NCI-H1105 (cell line): Measurements from ENCODE around the gene CLCN7.
"Not testable (repeated sequence)": the region's sequence is repeated elsewhere in the genome, so short reads cannot be mapped to it uniquely, and the experiment has no call there.

Experiments used
- DNase-seq: peaks from one replicate; lab custom pipeline; 2025; lab: John Stamatoyannopoulos, UW

Gene CLCN7

DNA sequence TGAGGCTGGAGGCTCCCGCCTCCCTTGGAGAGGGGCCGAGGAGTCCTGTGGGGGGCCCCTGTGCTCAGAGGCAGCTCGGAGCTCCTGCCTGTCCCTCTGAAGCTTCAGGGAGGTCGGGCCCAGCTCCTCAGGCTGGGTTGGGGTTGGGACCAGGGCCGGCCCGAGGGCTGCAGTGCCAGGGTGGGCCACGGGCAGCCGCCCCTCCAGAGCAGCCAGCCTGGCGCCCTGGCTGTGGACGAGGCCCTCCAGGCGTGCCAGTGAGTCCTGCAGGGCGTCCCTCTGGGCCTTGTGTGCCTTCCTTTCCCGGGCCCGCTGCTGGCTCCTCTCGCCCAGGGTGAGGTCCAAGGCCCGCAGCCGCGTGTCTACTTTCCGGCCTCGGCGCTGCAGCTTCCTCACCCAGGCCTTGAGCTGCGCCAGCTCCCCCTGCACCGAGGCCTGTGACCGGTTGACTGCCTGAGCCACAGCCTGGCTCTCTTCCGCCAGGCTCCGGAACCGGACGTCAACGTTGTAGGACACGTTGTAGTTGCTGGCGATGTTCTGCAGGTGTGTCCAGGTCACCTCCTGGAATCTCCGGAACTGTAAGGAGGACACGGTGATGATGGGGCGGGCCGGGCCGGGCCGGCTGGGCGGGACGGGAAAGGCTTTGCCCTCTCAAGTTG lies 12.7 kb upstream of the CLCN7 start:
- DNase-seq, result no peak

DNA sequence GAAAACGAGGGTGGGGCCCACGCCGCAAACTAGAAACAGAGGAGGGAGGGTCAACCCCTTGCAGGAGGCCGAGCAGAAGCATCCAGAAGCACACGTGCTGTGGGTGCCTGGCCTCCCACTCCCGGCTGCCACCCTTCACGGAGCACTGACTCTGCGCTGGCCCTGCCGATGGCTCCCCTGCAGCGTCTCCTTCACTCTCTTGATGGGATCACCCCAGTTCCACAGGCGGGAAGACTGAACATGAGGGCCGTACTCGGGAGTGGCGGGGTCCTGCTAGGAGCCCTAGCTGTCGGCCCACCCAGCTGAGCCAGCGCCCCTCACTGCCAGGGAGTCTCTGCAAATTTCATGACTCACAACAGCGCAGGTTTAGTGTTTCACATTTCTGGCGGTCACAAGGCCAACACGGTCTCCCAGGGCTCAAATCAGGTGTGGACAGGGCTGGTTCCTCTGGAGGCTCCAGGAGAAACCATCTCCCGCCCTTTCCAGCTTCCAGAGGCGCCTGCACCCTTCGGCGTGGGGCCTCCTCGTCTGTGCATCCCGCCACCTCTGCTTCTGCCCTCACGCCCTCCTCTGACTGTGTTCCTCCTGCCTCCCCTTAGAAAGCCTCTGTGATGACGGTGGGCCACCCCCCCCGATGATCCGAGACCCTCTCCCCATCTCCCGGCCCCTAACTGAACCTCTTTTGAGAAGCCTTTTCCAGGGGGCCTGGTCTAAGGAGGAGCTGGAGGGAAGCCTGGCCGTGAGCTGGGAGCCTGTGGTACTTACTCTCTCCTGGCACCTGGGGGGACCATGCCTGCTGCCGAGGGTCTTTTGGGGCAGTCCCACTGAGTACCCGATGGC lies 11.9 kb upstream of the CLCN7 start:
- DNase-seq, result no peak

DNA sequence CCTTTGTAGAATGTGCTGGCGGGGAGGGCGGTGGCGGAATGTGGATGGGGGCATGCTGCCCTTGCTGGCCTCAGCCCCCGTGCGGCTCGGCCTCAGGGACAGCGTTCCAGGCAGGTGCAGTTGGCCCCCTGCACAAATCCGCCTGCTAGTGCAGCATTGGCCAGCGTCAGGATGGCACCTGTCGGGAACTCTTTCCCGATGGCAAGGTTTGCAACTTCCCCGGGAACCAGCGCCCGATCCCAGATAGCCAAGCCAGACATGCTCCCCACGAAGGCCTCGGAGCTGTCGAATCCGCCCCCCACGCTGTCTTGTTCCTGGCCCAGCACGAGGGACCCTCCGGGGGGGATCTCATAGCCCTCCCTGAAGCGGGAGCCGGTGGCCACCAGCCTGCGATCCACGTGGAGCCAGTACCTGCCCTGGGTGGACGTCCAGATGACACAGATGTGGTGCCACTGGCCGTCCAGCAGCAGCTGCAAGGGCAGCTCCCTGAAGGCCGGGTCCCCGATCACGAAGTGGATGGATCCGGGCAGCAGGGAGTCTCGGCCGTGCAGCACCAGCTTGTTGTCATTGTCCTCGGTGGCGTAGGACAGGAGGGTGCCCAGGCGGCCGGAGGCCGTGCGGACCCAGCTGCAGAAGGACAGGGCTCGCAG lies 11.1 kb upstream of the CLCN7 start:
- no peak for DNase-seq

DNA sequence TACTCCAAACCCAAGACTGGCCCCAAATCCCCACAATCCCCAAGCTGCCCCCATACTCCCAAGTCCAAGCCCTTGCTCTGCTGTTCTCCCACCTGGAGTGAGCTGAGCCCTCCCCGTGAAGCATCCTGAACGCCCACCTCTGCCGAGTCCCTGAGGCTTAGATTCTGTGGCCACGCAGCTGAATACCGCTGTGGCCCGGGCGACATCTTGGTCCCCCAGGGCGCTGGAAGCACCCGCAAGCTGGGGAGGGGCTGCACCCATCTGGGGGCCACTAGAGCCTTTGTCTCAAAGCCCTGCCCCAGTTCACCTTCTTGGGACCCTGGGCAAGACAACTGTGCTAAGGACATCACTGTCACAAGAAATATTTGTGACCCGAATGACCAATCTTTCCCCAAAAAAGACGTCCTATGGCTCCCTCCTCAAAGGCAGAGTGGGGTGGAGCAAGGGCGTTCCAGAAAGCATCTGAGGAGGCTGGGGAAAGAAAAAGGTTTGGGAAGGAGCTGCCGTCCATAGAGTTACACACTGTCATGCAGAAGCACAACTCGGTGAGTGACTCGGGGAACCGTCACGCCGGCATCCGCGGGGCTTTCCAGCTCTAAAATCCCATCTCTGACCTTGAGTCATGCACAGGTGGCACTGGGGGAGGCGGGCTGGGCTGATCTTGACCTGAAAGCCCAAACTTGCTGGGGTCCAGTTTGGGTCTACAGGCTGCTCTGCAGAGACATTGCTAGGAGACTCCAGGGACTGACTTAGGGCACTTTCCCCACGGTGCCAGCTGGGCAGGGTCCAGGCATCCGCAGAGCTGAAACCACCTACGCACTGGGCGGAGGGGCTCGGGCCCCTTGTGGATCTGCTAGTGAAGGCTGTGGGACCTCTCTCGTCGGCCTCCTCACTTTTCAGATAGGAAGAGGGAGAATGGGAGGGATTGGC lies 7.3 kb upstream of the CLCN7 start:
- DNase-seq, result no peak

DNA sequence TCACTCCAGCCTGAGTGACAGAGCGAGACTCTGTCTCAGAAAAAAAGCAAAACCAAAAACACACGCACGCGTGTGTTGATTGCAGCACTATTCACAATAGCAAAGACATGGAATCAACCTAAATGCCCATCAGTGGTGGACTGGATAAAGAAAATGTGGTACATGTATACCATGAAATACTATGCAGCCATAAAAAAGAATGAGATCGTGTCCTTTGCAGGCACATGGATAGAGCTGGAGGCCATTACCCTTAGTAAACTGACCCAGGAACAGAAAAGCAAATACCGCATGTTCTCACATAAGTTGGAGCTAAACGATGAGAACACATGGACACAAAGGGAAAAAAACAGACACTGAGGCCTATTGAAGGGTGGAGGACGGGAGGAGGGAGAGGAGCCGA lies 4.1 kb upstream of the CLCN7 start:
- DNase-seq, result not testable (repeated sequence)

DNA sequence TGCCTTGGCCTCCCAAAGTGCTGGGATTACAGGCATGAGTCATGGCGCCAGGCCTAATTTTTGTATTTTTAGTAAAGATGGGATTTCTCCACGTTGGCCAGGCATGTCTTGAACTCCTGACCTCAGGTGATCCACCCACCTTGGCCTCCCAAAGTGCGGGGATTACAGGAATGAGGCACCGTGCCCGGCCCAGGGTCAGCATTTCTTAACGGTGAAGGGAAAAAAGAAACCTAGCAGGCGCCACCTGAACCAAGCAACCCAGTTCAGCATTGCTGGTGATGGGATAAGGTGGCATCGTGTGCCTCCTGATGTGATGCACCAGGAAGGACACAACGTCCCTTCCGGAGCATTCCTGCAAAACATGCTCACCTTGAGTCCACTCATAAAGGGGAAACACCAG lies 2.2 kb upstream of the CLCN7 start:
- DNase-seq, result no peak

DNA sequence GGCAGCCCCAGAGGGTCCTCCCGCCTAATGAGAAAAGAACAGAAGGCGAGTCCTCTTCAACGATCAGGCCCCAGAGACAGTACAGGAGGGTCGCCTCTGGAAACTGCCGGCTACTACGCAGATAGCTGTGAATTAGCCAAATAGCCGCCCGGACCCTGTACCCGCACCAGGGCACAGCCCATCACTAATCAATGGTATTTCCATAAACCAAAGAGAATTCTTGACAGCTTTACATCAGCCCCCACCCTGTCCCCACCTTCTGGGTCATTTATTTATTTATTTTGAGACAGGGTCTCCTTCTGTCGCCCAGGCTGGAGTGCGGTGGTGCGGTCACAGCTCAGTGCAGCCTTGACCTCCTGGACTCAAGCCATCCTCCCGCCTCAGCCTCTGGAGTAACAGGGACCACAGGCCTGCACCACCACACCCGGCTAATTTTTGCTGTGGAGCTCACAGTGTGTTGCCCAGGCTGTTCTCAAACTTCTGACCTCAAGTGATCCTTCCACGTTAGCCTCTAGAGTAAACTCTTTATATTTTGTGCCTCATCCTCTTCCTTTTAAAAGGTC lies 805 bp upstream of the CLCN7 start:
- no peak for DNase-seq

DNA sequence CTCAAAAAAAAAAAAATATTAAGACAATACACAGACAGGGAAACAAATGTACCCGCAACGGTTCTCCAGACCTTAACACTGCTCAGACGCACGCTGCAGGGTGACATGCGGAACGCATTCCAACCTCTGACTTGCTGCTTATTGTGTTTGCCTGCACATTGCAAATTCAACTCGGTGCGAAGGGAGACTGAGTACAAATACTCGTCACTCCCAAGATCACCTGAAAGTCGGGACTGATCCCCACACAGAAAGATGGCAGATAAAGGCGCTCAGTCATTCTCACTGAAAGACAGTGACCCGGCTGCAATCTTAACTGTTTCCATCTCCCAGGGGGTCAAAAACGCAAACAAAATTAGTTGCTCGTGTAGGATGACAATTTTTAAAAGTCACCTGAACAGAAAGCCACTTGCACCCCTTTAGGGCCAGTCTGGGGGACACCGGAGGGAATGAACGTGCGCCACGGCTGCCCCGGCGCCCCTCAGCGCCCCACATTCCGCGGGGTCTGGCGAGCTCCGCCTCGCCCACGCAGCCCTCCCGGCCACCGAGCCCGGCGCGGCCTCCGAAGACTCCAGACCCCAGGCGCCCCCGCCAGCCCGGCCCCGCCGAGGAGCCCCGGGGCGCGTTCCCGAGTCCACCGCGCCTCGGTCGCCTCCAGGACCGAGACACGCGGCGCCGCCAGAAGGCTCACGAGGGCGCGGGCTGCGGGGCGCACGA lies 589 bp downstream of the CLCN7 start:
- DNase-seq, result no peak

DNA sequence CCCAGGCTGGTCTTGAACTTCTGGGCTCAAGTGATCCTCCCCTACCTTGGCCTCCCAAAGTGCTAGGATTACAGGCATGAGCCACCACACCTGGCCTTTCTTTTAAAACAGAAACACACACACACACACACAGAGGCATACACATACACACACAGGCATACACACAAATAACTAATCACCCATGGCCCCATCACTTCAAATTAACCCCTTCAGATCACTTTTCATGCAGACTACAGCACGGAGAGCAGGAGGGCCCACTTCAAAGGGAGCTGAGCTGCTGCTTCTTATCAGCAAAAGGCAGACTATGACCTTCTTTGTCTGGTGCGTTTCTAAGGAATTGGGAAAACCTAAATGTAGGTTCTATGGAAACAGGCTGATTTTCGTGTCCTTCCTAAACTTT lies 1.9 kb downstream of the CLCN7 start:
- DNase-seq, result no peak

DNA sequence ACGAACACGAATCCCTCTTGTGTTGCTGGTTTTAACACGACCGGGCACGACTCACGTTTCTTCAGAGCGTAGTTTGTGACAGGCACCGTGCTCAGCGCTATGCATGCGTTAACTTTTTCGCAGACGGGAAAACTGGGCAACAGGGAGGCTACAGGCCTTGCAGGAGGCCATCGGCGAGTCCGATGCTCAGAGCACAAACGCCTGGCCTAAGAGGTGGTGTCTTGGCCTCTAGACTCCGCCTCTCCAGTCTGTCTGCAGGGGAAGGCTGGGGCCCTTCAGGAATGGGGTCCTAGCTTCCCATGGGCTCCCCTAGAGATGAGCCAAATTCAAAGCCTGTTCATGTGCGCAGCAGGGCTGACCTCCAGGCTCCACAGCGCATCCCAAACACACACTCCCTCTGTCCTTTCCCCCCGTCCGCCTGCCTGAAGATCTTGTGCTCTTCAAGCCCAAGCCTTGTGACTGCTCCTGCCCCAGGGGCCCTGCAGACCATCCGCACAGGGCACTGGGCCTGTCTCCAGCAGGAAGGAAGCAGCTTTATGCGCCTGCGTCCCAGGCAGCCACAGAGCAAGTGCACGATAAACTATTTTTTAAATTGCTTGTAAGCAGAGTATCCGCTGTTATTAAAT lies 3.1 kb downstream of the CLCN7 start:
- no peak for DNase-seq

DNA sequence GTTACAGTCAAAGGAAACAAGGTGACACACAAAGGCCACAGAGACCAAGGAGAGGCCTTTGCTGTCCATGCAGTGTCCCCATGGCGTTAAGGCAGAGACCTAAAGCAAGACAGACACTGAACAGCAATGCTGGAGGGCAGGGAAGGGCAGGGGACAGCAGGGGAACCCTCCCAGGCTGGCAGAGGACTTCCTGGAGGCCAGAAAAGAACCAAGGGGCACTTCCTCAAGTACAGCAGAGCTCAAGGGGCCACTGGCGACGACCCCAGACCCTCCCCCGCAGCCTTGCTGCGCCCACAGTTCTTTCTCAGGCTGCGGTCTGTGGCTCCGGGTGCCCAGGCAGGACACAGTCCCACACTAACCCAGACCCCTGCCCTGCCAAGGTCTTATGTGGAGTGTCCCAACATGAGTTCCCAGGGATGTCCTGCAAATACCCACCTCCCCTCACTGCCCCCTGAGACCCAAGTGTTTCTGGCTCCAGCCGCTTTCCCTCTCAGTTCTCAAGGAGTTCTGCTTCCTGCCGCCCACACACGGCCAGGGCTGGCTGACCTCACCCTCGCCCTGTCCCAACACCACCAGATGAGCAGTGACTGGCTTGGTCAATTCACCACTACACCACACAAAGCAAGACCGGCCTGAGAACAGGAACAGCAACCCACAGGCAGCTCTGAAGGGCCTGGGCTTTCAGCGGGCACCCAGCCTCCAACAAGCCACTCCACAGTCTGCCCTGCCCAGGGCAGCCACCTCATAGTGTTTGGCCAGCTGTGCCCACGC lies 4.2 kb downstream of the CLCN7 start:
- no peak for DNase-seq

DNA sequence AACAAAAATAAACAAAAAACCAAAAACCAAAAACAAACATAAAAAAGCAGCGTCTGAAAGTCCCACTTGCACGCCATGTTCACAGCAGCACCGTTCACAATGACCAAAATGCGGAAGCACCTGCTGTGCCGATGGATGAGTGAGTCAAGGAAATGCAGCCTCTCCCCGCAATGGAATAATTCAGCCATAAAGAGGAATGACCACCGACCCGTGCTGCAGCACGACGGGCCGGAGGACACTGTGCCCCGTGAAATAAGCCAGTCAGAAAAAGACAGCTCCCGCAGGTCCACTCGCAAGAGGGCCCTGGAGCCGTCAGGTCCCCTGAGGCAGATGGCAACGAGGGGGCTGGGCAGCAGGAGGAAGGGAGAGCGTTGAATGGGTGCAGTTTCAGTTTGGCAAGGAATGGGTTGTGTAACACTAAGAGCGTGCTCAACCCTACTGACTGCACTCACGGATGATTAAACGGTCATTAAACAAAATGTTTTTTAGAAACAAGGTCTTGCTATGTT lies 5.1 kb downstream of the CLCN7 start:
- no peak for DNase-seq

DNA sequence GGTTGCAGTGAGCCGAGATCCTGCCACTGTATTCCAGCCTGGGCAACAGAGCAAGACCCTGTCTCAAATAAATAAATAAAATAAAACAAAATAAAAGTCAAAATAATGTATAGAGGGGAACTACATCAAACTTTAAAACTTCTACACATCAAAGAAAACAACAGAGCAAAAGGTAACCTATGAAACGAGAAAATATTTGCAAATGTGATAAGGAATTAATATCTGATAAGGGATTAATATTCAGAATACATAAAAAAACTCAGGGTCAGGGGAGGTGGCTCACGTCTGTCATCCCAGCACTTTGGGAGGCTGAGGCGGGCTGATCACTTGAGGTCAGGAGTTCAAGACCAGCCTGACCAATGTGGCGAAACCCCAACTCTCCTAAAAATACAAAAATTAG lies 5.7 kb downstream of the CLCN7 start:
- DNase-seq, result not testable (repeated sequence)

DNA sequence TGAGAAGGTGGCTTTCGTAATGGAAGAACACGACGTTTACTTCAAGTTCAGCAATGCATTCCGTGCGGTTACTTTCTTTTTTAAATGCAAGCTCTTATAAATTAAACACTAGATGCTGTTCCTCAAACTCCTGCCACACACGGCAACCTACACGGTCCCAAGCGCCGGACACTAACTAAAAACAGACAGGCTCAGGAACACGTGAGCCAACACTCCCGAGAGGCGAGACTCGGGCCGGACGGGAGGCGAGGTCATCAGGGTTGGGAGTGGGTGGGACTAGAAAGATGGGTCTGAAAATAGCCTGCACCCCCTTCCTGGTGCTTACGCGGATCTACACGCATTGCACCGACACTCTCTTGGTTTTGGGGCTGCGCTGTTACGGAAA lies 6.4 kb downstream of the CLCN7 start:
- no peak for DNase-seq

DNA sequence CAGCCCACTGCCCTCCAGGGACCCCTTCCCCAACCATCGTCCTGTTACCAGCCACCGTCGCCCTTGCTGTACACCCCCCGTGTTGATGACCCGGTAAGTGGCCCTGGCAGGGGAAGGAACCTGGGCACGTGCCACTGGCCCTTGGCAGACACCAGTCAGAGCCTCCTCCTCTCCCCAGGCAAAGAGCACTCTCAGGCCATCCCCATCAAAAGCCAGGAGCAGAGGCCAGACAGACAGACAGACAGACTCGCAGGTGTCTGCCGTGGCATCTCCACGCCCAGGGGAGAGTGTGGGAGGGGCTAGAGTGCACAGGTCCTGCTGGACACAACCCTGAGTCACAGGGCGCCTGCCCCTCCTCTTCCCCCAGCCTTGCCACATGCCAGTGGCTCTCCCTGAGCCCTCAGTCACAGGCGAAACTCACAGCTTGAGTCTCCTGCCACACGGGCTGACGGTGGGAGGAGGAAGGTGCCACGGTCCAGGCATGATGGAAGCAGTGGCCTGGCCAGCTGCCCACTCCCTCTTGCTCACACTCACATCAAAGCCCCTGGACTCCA lies 7.8 kb downstream of the CLCN7 start:
- no peak for DNase-seq

DNA sequence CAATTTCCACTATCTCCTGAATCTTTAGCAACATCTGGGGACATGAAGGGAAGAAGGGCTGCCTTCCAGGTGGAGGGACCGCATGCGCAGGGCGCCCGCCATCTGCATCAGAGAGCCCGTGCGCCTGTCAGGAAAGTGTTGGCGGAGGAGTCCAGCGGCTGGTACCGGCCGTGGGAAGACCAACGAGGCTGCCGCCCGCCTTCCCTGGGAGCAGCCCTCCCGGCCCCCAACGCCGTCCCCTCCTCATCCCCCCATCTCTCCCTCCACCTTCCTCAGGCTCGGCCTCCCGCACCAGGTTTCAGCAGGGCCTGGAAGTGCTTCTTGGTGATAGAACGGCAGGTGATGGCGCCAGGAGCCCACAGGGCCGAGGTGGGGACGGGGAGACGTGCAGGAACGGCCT lies 8.8 kb downstream of the CLCN7 start:
- no peak for DNase-seq

DNA sequence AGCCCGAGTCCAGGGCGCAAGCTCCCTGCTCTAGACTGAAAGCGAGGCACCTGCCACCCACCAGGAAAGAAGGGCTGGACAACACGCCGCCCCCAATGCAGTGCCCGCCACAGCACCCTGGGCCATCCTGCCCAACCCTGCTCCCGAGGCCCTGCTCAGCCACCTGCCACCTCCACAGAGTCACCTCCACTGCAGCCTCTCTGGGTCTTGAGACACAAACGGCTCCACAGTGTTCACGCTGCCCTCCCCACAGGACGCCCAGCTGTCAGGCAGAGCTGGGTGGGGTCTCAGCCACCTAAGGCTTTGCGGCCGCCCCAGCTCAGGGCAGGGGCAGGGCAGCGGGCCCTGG lies 9.3 kb downstream of the CLCN7 start:
- DNase-seq, result no peak

DNA sequence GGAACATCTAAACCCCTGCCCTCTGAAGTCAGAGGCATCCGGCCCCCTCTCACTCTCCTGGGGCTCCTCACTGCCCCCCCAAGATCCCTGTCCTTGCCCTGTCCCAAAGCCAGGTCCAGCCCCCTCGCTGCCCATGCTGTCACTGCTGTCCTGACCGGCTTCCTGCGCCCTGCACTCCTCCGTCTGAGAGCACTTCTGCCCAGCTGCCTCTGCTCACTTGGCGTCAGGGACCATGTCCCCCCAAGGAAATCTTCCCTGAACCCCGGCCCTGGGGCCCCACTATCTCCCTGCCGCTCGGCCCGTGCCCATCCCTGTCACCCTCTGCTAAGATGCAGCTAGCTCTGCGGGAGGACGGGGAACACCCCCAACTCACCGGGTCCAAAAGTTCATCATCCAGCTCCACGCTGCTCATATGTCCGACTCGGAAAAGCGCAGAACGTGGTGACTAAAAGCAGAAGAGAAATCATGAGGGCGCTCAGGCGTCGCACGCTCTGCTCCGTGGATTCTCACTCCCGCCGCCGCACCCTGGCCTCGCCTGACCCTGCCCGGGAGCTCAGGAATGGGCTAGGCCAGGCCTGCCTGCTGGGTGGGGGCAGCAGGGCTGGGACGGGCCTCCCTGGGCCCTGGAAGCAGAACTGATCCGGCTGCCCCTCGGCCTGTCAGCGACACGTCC lies 9.8 kb downstream of the CLCN7 start:
- DNase-seq, result no peak
